Measurements from ENCODE around the gene WNK2.

DNA sequence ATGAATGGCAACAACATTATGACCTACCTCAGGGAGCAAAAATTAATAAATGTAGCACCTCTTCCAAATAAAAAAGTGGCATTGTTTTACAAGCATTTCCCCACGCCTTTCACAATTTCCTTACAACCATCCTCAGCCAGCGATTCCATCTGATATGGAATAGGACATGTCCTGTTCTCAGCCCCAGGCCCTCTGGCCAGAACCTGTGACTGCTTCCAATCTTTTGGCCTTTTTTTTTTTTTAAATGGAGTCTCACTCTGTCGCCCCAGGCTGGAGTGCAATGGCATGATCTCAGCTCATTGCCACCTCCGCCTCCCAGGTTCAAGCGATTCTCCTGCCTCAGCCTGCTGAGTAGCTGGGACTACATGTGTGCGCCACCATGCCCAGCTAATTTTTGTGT lies 16.8 kb upstream of the WNK2 start:
- TF ChIP-seq CTCF (IDR thresholded peaks at IDR 0.05; ENCODE audit: insufficient read depth, low read length), result no peak
- TF ChIP-seq GABPA (IDR thresholded peaks at IDR 0.05; ENCODE audit: low read depth), result no peak

Data from HL-60 (cell line).